Stimulated activated CD4-positive, alpha-beta T cell treated with anti-CD3 and anti-CD28 coated beads, Interleukin-2, amount 100 ng/mL, for 4 hours (primary cell): ENCODE data around the gene KMT2C.
"Not testable (repeated sequence)": the region's sequence is repeated elsewhere in the genome, so short reads cannot be mapped to it uniquely, and the experiment has no call there.

Experiments
- DNase-seq: peaks from one replicate; pipeline ENCODE4 v3.0.0-alpha.2; 2020; ENCODE audit warnings: low read depth

KMT2C gene

DNA sequence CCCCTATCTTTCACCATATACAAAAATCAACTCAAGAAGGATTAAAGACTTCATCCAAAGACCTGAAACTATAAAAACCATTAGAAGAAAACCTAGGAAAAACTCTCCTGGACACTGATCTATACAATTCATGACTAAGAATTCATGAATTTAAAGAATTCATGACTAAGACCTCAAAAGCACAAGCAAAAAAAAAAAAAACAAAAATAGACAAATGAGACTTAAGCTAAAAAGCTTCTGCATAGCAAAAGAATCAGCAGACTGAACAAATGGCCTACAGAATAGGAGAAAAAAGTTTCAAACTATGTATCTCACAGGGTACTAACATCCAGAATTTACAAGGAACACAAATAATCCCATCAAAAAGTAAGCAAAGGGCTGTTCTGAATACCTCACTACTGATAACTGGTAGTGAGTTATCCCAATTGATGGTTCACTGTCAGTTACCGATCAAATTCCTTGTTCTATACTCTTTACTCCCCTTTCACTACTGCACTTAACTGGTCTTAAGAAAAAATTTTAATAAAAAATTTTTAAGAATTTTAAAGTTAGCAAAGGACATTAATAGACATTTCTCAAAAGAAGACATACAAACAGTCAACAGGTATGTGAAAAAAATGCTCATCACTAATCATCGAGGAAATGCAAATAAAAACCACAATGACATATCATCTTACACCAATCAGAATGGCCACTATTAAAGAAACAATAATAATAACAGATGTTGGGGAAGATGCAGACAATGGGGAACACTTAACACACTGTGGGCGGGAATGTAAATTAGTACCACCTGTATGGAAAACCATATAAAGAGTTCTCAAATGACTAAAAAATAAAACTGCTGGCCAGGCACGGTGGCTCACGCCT lies 33.2 kb downstream of the KMT2C start:
- no peak for DNase-seq

DNA sequence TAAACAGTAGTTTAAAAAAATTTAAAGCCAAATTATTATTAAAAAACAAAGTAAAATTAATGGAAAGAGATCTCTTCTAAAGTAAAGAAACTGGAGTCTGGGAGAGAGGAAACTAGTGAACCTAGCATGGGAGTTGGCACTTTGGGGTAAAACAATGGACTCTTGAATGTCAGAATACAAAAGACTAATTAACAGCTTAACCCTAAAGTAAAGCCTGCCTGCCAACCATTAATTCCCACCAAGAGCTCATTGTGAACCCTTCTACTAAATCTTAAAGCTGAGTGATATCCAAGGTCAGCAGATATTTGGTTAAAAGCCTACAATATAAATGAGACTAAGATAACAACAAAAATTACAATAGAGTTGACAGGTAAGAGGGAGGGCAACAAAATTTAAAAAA lies 36.5 kb downstream of the KMT2C start:
- no peak for DNase-seq

DNA sequence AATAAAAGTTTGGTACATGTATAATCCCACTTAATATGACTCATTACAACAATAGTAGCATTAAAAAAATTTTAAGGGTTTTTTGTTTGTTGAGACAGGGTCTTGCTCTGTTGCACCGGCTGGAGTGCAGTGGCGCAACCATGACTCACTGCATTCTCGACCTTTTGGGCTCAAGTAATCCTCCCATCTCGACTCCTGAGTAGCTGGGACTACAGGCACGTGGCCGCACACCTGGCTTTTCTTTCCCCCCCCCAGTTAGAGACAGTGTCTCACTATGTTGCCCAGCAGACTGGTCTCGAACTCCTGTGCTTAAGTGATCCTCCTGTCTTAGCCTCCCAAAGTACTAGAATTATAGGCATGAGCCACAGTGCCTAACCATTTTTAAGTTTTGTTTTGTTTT lies 40.7 kb downstream of the KMT2C start:
- no peak for DNase-seq

DNA sequence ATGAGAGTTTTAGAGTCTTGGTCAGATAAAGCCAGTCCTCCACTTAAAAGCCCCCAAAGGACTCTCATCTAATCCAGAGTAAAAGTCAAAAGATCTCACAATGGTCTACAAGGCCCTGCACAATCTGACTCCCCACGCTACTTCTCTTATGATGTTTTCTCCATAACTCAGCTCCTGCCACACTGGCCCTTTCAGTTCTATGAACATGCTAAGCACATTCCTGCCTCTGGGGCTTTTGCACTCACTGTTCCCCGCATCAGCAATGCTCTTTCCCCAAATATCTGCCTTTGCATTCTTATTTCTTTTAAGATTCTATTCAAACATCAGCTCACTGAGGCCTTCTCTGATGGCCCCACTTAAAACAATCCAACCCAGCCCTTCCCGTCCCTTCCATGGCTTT lies 41.6 kb downstream of the KMT2C start:
- DNase-seq: not testable (repeated sequence)

DNA sequence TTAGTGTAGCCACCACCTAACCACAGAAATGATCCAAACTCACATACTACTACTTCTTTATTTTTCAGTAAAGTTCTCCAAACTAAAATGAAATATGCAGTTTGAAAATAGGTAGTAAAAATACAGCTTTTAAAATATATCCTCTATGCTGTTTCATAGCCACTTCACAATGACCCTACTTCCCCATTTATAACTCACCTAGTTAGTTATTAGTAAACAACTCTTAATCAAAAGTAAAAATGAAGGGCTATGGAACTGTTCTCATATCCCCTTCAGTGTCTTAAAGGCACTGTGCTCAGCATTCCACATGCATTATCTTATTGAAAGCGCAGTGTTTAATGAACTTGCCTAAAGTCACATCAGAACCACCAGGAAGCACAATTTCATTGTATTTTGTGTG lies 43.5 kb downstream of the KMT2C start:
- no peak for DNase-seq

DNA sequence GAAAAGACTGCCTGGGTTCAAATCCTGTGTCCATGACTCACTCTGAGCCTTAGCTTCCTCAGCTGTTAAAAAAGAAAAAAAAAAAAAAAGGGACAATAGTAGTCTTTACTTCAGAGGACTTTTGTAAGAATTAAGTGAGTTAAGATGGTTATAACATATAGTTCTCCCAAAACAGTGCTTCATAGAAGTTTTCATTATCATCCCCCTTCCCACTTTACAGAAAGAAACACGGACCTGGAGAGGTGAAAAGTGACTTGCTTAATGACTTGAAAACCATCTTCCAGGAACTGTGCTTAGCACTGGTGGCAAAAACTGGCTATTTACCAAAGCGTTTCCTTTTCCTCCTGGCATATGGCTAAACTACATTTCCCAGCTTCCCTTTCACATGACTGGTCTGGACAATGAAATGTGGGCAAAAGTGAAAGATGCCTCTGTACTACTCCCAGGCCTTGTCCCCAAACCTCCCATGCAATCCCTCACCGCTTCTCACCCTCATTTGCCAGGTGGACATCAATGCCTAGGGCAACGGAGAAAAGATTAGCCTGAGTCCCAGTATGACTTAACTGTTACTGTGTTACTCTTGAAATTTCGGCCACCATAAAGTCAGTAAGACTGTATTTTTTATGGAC lies 49.6 kb downstream of the KMT2C start:
- DNase-seq: not testable (repeated sequence)

DNA sequence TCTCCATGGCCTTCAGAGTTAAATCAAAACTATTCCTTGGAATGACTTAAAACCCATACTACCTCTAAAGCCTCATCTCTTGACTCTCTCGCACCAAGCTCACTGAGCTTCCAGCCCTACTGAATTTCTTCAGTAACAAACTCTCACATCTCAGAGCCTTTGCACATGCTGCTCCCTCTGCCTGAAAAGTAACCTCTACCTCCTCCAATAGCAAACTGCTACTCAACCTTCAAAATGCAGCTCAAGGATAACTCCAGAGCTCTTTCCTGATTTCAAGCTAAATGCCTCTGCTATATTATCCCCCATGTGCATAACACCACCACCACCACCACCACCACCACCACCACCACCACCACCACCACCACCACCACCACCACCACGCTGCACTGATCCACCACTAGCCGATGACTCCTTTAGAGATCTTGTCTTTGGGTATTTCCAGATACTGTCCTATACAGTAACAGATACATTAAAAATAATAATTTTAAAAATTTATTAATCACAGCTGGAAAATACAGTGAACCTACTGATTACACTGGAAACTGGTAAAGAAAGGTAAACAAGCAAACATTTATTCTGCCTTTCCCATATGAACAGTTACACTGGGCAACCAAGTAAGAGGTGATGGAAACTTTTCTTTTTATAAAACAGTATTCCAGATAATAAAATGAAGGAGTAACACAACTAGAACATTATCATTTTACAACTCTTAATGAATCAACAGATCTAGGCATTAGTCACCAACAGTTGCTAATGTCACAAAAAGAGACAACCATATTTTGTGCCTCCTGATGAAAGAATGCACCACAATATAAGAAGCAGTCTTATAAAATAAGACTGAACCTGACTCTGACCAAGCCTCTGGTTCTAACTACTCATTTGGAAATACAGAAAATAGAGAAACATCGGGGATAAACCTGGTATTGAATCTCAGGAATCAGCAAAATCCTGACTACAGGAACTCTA lies 51.3 kb downstream of the KMT2C start:
- not testable (repeated sequence) for DNase-seq

DNA sequence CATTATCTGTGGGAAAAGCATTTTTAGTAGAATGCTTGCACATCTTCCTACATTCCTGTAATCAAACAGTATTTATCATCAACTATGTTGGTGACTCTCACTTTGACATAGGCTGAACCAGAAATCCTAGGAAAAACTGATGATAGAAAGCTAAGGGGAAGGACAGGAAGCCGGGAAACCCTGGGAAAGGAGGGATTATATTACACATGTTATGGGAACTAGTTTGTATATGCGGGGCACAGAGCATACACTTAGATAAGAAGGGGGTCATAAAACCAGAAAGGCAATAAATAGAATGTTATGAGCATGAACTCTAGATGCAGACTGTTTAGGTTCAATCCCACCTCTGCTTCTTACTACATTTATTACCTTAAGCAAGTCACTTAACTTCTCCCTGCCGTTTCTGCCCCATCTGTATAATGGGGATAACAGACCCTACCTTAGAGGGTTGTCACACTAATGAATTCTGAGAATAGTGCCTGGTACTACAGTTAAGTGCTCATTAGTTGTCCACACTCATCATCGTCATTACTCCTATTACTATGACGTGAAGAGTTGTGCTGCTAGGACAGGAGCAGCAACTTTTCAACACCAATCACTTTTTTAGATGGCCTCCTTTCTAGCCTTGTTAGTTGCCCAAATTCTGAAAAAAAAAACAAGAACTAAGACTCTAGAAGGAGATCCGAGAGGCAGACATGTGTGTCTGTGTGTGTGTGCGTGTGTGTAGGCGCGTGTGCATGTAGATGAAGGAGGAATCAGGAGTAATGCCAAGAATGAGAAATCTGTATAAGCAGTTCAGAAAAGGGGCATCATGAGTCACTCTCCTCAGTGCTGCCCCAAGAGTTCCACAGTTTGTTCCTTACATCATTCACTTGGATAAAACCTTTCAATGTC lies 52.2 kb downstream of the KMT2C start:
- DNase-seq: no peak

DNA sequence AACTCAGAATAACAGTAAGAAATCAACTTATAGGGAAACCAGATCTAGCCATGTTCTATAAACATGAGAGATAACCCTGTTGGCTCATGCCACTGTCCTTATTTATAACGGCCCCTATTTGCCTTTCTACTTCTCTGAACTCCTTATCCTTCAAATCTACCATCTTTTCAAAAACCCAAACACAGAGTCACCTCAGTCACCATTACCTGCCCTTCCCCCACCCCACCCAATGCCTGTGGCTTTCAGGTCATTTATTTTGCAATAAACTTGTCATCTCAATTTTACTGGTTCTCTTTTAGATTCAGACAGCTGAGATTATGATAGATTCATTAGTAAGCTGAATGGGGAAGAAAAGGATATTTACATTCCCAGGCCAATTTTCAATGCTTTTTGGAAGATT lies 53.6 kb downstream of the KMT2C start:
- no peak for DNase-seq

DNA sequence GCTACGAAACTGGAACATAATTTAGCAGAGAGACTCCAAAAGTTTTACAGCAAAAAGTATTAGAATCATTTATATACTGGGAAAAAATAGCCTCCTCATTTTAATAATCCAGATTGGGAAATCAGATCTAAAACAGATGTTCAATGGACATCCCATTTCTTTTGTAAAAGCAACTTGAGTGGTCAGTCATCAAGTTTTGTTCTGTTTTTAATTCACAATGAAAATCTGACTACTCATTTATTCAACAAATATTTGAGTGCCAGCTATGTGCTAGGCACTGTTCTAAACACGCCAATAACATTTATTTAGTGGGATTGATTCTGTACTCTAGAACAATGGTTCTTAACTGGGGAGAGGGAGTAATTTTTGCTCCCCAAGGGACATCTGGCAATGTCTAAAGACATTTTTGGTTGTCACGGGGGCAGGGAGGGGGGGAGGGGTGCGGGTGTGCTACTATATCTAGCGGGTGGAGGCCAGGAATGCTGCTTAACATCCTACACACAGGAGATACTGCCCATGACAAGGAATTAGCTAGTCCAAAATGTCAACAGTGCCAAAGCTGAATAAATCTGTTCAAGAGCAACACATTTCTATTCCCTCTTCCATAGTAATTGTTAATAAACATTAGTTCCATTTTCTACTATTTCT lies 54.7 kb downstream of the KMT2C start:
- DNase-seq: not testable (repeated sequence)

DNA sequence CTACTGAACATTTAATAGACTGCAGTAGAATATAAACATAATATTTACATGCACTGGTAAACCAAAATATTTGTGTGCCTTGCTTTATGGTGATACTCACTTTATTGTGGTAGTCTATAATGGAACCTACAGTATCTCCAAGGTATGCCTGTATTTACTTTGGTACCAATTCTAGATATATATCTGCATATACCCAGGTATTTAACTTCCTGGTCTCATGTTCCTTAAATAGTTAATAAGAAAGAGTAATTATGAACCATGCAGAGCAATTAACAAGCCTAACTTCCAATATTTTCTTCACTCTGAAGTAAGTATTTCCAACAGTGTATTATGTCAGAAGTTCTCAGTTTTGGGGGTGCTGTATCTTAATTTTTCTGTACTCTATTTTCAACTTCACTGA lies 57.3 kb downstream of the KMT2C start:
- not testable (repeated sequence) for DNase-seq

DNA sequence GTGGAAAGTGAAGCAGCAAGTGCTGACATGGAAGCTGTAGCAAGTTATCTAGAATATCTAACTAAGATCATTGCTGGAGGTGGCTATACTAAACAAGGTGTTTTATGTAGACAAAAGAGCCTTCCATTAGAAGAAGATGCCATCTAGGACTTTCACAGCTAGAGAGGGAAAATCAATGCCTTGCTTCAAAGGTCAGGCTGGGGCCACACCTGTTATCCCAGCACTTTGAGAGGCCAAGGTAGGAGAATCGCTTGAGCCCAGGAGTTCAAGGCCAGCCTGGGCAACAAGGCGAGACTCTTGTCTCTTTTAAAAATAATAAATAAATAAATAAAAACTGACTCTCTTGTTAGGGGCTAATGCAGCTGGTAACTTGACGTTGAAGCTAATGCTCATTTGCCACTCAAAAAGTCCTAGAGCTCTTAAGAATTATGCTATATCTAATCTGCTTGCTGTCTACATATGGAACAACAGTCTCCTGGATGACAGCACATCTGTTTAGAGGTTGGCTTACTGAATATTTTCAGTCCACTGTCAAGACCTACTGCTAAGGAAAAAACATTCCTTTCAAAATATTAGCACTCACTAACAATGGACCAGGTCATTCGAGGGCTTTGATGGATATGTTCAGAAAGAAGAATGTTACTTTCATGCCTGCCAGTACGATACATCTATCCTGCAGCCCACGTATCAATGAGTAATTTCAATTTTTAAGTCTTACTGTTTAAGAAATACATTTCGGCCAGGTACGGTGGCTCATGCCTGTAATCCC lies 58.9 kb downstream of the KMT2C start:
- not testable (repeated sequence) for DNase-seq

DNA sequence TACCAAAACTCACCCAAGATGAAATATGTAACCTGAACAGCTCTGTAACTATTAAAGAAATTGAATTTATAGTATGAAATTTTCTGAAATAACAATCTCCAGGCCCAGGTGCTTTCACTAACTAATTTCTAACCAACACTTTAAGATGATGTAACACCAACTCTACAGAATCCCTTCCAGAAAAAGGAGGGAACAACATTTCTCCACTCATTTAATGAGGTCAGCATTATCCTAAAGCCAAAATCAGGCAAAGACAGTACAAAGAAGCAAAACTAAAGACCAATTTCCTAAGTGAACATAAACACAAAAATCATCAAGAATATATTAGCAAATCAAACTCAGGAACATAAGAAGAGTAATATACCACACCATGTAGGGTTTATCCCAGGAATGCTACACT lies 65.5 kb downstream of the KMT2C start:
- DNase-seq: no peak

DNA sequence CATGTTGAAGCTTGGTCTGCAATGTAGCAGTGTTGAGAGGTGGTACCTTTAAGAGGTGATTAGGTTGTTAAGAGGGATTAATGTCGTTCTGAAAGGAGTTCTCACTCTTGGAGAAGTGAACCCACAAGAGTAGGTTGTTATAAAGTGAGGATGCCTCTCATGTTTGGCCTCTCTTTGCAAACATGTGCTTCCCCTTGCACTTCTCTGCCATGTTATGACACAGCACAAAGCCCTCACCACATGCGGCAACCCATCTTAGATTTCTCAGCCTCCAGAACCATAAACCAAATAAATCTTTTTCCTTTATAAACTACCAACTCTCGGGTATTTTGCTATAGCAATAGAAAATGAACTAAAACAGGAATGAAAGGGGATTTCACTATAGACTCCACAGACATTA lies 66.3 kb downstream of the KMT2C start:
- no peak for DNase-seq

DNA sequence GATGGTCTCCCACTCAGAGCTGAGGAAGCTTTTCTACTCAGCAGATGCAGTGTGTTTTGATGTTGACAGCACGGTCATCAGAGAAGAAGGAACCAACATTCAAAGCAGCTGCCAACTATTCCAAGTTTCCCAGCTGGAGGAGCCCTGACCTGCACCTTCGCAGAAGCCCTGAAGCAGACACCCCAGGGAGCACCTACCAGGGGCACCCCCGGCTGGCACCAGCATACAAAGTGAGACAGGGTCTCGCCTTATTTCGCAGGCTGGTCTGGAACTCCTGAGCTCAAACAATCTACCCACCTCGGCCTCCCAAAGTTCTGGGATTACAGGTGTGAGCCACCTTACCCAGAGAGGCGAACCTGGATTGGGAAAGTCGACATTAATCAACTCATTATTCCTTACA lies 68.6 kb downstream of the KMT2C start:
- no peak for DNase-seq

DNA sequence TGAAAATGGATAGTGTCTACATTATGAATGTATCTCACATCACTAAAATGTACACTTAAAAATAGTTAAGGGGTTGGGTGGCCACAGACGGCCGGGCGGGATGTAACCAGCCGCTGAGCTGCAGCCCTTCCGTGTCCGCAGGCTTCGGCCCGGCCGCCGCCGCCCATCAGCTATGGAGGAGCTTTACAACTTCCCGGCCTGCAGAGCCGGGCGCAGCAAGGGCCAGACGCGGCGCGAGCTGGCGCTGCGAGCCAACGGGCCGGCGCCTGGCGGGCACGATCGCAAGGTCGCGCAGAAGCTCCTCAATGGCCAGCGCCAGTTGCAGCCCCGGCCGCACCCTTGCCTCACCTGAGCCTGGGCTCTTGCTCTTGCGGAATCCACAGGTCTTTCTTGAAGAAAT lies 69.1 kb downstream of the KMT2C start:
- no peak for DNase-seq

DNA sequence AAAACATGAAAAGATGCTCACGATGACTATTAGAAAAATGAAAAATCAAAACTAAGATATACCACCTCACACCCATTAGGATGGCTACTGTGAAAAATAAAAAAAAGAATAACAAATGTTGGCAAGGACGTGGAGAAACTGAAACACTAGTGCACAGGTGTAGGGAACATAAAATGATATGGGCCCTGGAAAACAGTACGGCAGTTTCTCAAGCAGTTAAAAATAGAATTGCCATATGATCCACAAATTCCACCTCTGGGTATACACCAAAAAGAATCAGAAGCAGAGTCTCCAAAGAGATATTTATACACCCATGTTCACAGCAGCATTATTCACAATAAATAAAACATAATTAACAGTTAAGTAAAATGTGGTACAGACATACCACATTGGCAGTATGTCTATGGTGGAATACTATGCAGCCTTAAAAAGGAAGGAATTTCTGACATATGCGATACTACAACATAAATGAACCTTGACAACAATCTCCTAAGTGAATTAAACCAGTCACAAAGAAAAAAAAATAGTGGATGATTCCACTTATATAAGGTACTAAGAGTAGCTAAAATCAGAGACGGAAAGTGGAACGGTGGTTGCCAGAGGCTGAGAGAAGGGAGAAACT lies 69.7 kb downstream of the KMT2C start:
- DNase-seq: no peak

DNA sequence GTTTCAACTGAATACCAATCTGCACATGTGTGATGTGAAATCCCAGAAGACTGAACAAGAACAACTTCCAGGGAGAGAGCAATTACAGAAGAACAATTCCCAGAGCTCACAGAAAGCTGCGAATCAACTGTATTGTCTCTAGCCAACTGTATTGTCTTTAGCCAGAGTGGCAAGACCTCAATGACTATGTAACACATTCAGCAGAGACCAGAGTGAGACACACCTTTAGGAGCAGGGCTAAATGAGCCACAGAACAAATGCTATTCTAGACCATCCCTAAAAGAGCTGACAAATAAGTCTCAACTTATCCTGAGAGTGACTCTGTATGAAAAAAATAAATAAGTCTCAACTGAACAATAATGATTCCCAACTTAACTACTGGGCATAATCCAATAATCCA lies 72.0 kb downstream of the KMT2C start:
- DNase-seq: no peak

DNA sequence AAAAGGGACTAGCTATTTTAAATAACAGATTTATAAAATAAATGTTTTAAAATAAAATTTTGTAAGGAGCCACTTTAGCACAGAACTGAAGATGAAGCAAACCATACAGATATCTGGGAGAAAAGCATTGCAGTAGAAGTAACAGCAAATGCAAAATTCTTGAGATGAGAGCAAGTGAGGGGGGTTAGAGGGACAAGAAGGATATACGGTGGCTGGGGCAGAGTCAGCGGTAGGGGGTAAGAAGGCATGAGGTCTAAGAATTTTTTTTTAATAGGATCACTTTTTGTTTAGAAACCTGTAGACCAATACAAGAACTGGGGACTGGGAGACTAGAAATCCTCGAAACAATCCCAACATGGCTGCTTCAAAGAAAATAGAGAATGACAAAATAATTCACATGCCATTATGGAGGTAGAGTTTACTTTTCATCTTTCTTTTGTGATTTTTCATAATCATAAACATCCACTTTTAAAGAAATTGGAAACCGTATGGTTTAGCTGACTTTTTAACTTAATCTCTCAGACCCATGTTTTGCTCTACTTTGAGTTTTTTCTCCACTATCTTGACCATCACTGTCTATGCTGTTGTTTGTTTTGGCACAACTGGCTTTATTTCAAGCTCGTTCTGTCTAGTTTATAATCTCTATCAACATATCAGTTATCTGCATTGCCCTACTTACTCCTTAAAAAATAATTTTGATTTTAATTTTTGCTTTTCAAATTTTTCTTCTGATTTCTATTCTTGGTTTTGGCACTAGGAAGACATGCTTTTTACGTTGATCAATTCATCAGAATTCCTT lies 73.5 kb downstream of the KMT2C start:
- DNase-seq: no peak
